Testis (tissue), 2 donors: Measurements from ENCODE around the gene COL9A3.

Experiments
- CTCF ChIP-seq, 3 experiments: fragments of 450-650 bp in 2 of 3; fragments of 200-600 bp in 1 of 3; sonication (generic) in 1 of 3; IDR thresholded peaks; one replicate each; pipeline ENCODE4 v1.5.1; 2016 to 2019; ENCODE audit warnings: antibody characterized with exemption in 3 of 3, mild to moderate bottlenecking in 2 of 3, moderate library complexity in 1 of 3
- POLR2A ChIP-seq: fragments of 450-650 bp; IDR thresholded peaks from one replicate; pipeline ENCODE4 v1.6.1; 2017; ENCODE audit warnings: antibody characterized with exemption, mild to moderate bottlenecking, moderate library complexity

- TF ChIP-seq CTCF (IDR thresholded peaks at IDR 0.05) (no peak), POLR2A (no peak)
These were observed 45.3 kb upstream of the COL9A3 start for GRCh38 chr20:62771396-62772102.
